T47D (cell line): Measurements from ENCODE around the gene THAP3.

Experiments used
- DNase-seq, 2 experiments: peaks; one replicate each; pipeline versions ENCODE4 v3.0.0 to v3.0.0-alpha.2; 2011 to 2012; ENCODE audit warnings: low read depth in 1 of 2, low spot score in 1 of 2
- JUND ChIP-seq: IDR thresholded peaks from 2 replicates; pipeline ENCODE4 v1.6.1; 2012; ENCODE audit warnings: low read depth
- in situ Hi-C: cut with HindIII; loops from 2 replicates; pipeline ENCODE4 v1.10.0; 2016; ENCODE audit warnings: low sequenced_read_pairs, low pct_unique_long_range_greater_than_20kb

The THAP3 gene

DNA sequence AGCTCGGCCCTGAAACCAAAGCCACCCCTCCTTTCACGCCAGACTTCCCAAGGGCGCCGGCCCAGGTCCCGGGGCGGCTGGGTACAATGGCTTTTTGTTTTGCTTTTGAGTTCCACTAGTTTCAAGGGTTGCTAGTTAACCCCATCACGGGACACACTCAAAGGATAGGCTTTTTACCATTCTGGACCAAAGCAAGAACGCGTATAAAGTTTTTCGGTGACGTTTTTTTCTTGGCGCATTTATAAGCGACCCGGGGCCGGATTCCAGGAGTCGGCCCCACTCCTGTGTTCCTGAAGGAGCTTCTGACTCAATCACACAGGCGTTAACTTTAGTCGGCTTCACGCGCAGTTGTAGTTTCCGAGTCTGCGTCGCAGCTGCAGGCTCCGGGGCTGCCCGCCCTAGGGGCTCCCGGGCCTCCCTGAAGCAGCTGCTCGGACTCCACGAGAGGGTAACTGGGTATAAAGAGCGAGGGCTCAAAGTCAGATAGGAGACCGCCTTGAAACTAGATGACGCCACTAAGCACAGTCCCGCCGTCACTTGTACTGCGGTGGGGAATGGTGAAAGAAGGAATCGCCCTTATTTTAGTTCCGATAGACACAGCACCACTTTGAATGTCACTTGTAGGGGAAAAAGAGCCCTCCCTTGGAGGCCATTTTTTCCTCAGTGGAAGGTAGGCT lies 21.3 kb upstream of the THAP3 start:
- in situ Hi-C loops = no loop called here
- TF ChIP-seq JUND = no peak
- DNase-seq = peak in 1 of 2 experiments; percentile 51

DNA sequence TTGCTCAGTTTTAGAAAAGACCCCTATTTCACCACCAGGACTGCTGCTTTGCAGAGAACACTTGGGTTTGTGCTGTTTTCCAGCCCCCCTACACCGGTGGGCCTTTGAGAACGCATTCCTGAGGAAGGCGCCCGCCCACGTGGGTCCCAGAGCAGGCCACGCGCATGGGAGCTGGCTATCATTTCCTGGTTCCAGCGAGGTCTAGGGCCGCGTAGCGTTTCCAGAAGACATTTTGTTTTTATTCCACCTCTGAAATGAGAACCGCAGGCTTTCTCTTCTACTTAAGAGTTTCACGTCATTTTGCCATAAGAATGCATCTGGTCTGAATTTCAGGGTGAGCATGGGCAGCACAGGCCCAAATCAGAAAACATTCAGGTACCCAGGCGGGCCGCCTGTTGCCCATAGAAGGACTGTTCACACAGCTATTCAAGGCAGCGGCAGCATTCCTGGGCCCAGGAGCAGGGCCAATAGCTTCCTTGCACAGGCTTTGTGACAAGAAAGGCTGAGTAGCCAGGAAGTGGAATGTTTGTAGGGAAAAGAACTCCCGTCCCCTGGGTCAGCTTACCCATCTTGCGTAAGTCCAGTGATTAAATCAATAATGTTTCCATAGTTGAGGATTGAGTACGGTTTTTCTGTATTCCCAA lies 20.6 kb upstream of the THAP3 start:
- TF ChIP-seq JUND = no peak
- in situ Hi-C loops = no loop called here

DNA sequence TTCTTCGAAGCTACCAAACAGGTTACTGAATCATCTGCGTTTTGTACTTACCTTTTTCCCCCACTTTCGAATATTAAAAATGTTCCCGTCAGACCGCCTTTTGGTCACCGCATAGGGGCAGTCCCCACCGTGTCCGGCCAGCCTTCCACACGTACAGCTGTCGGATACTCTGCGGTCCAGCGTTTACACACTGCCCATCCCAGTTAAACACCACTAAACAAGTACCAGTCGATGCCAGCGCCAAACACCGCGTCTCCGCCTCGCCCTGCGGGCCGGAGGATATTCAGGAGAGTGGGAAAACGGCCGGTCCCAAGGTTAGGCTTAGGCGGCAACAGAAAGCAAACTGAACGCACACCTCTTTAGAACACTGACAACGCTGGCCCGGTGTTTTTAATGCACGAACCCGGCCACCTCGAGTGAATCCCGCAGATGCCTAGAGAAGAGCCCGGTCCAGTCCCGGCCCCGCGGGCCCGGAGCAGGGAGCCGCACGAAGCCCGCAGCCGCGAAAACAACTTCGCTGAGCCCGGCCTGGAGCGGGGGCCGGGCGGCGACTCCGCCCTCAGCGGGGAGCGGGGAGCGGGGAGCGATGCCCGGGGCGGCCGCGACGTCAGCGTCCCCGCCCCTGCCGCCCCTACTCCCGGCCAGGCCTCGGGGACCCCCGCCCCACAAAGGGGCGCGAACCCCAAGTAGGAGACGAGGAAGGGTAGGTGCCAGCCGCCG lies 11.9 kb upstream of the THAP3 start:
- DNase-seq = peak; percentile 55 to 73
- no peak for TF ChIP-seq JUND
- in situ Hi-C loops = no loop called here

More for the DNA sequence above, 20.6 kb upstream of the THAP3 start:
- peak in 1 of 2 experiments; percentile 63 for DNase-seq

DNA sequence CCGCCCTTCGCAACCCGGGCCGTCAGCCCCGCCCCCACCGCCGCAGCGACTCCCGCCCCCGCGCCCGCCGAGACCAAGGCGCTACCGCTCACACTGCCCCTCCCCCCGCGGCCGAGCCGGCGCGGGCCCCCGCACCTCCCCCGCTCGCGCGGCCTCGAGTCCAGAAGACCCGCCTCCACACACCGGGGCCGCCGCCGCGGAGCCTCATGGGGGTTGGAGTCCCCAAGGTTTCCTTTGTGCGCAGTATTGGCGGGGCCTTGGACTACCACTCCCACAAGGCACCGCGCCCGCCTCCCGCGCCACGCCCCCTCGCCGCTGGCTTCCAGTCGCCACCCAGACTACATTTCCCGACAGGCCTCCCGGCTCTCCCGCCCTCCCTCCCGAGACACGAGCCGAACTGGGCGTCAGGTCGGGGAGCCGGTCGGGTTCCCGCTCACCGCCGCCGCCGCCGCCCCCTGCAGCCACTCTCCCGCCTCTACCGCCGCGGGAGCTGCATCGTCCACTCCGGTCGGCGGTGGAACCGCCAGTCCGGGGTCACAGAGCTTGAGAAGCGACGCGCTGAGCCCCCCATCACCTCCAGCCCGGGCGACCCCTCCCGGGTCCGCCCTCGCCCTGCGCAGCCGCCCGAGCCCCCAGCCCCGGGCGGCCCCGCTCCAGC lies 11.2 kb upstream of the THAP3 start, which contains the start of gene PHF13:
PHF13 (plus strand) TSS at position 371 of the 658 bp plus-strand sequence. CDS start 336 bp downstream, outside the sequence.
- peak; percentile 93 to 99 for DNase-seq
- TF ChIP-seq JUND = no peak
- in situ Hi-C loops = no loop called here

DNA sequence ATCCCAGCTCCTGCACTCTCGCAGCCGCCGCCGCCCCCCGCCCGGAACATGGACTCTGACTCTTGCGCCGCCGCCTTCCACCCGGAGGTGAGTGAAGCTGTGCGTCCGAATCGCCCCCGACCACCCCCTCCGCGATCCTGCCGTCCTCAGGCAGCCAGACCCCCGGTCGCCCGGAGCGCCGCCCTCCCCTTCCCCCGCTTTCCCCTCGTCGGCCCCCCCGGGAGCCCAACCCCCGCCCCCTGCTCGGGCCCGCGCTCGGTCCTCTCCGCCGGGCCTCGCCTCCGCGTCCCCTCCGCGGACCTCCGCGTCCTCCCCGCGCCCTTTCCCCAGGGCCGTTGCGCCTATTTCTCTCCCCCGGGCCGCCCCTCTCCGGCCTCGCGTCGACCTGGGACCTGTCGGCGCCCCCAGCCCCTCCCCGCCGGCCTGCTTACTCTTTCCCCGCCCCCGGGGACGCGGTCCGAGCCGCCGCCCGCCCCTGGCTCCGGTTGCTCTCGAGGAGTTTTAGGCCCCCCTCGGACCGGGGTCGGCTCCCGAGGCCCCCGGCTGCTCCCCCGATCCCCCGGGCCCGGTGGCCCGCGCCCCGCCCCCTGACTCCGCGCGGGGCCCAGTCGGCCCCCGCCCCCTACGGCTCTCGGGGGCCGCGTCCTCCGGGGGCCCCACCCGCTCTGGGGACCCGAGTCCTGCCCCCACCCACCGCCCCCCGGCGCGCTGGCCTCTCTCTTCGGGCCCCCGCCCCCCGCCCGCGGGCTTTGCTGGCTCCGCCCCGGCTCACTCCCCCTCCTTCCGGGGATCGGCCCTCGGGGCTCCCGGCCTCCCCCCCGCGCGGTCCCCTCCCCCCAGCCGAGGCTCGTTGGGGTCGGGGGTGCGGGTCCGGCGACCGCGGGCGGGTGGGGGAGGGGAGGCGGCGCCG lies 10.4 kb upstream of the THAP3 start:
- TF ChIP-seq JUND = no peak
- in situ Hi-C loops = no loop called here
- peak in 1 of 2 experiments; percentile 37 for DNase-seq

DNA sequence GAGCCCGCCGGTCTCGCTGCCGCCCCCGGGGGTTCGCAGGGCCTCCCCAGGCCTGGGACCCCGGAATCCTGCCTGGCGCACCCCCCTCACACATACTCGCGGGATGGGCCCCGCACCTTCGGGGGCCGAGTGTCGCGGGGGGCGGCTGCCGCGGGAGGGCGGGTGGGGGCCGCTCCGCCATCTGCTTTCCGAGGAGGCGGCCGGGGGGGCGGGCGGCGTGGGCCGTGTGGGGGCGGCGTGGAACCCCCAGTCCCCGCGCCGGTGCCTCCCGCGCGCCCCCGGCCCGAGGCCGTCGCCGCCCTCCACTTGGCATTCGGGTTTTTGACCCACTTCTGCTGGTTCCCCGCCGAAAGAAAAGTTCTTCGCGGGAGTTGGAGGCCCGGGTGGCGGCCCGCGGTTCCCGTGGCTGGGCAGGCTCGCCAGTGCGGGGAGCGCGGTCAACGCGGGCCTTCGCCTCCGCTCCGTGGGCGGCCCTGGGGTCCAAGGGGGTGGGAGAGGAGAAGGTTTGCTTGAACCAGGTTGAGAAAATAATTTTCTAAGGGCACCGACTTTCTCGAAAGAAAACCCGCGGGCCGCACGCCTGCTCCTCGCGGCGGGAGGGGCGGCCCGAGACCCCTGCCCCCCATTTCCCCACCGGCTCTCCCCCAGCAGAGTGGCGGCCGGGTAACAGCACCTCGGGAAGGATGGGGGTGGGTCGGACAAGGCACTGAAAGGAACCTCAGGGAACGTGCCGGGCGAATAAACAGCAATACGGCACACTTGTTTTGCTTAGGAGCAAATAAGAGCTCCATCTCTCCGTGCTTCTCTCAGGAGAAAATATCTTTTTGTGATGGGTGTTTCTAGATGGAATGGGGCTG lies 9.5 kb upstream of the THAP3 start:
- no peak for DNase-seq
- no peak for TF ChIP-seq JUND

DNA sequence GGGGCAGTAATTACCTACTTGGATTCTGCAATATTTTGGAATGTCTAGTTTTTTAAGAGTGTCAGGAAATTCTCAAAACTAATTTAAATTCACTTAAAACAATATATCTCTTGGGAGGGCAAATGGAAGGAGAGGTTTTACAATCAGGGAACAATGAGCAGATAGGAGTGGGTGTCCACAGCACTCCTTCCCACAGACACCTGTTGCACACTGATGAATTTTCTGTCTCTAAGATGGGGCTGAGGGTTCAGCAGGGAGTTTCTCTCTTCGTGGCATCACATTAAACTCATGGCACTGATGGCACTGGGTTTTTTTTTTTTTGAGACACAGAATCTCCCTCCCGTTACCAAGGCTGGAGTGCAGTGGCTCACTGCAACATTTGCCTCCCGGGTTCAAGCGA lies 5.6 kb upstream of the THAP3 start:
- DNase-seq = no peak
- TF ChIP-seq JUND = no peak
- in situ Hi-C loops = no loop called here

More for the DNA sequence above, 9.5 kb upstream of the THAP3 start:
- in situ Hi-C loops = no loop called here

DNA sequence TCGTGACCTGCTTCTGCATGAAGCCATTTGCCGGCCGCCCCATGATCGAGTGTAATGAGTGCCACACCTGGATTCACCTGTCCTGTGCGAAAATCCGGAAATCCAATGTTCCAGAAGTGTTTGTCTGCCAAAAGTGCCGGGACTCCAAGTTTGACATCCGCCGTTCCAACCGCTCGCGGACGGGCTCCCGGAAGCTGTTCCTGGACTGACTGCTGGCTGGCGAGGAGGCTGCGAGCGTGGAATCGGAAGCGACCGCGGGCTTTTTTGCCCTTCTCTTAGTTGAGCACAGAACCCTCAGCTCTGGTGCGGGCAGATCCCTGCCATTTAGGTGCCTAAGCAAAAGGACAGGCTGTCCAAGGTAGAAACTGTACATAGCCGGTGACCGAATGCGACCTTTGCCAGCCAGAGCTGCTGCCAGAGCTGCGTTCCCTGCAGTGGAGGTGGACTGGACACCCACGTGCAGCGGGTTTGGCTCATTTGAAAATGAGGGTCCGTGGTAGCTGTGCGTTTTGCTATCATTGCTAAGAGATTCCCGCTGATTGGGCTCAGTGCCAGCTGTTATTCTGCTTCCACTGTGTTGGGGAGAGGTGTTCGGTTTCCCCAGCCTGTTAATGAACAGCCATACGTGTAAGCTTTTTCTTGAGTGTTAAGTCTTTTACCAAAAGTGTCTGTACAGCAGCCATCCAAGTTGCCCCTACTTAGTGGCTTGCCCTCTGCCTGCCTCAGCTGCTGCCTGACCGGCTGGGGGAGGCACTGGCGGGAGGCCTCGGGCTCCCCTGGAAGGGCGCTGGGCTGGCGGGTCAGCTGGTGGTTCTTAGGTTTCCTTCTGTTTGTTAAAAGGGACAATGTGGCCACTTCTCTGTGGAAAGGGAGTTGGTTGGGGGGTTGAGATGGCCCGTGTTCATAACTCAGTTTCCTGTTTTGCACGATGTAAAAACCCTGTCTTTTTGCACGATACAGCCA lies 3.0 kb upstream of the THAP3 start:
- TF ChIP-seq JUND = no peak
- in situ Hi-C loops = no loop called here

DNA sequence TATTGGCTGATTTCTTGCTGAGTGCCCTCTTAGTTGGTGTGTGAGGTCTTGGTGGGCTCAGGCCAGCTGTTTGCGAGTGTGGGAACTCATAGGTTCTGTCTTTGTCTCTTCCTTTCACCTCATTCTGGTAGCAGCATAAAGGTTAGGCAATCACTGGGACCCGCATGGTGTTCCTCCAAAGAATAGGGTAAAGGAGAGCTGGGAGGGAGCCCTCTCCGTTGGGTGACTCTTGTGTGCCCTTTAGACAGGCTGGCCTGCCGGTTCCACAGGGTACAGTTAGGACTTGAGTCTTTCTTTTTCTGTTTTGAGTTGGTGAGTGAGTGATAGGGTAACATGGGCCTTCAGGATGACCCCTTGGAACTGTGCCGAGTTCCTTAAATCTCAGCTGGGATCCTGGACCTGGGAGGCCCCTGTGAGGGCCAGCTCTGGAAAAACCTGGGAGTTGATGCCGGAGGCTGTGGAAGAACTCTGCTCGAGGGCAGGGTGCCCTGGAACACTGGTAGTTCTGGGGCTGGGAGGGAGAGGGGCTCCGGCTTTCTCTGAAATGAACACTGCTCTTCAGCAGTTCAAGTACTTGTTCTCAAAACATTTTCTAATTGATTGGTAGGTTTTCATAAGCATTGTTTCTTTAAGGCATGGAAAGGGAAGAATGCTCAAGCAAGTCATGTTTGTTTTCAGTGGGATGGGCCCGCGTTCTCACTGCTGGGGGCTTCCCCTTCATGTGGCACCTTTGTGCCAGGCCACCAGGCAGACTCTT lies 2.1 kb upstream of the THAP3 start:
- peak in 1 of 2 experiments; percentile 42 for DNase-seq
- TF ChIP-seq JUND = no peak
- in situ Hi-C loops = no loop called here

More for the DNA sequence above, 3.0 kb upstream of the THAP3 start:
- DNase-seq = no peak
